Measurements from ENCODE around the gene TNS4.

The TNS4 gene

GRCh38 chr17:40518401-40519088 lies 17.1 kb upstream of the TNS4 start:
- no peak for FAIRE-seq
- DNase-seq (ENCODE audit: insufficient read length, low spot score) = peak; percentile 71

- FAIRE-seq (no peak), DNase-seq (ENCODE audit: insufficient read length, low spot score) (no peak)
These were observed 16.6 kb upstream of the TNS4 start for GRCh38 chr17:40517981-40518380.

GRCh38 chr17:40517286-40517662 lies 15.9 kb upstream of the TNS4 start:
- no peak for DNase-seq (ENCODE audit: insufficient read length, low spot score)

GRCh38 chr17:40516581-40517285 lies 15.3 kb upstream of the TNS4 start:
- no peak for FAIRE-seq

More at GRCh38 chr17:40517286-40517662, 15.9 kb upstream of the TNS4 start:
- no peak for FAIRE-seq

GRCh38 chr17:40515491-40516041 lies 14.1 kb upstream of the TNS4 start:
- FAIRE-seq (no peak), DNase-seq (ENCODE audit: insufficient read length, low spot score) (no peak)

More at GRCh38 chr17:40516581-40517285, 15.3 kb upstream of the TNS4 start:
- DNase-seq (ENCODE audit: insufficient read length, low spot score) = peak; percentile 50

- DNase-seq (ENCODE audit: insufficient read length, low spot score) = no peak
- FAIRE-seq = no peak
These were observed 13.6 kb upstream of the TNS4 start for GRCh38 chr17:40515011-40515410.

- FAIRE-seq (no peak), DNase-seq (ENCODE audit: insufficient read length, low spot score) (no peak)
These were observed 12.8 kb upstream of the TNS4 start for GRCh38 chr17:40514013-40514875.

- DNase-seq (ENCODE audit: insufficient read length, low spot score) (no peak), FAIRE-seq (no peak)
These were observed 10.3 kb upstream of the TNS4 start for GRCh38 chr17:40511667-40512220.

GRCh38 chr17:40511136-40511535 lies 9.7 kb upstream of the TNS4 start:
- DNase-seq (ENCODE audit: insufficient read length, low spot score) = no peak
- FAIRE-seq = no peak

GRCh38 chr17:40510328-40510648 lies 8.9 kb upstream of the TNS4 start:
- DNase-seq (ENCODE audit: insufficient read length, low spot score) (no peak), FAIRE-seq (no peak)

GRCh38 chr17:40509626-40510327 lies 8.4 kb upstream of the TNS4 start:
- DNase-seq (ENCODE audit: insufficient read length, low spot score) = no peak
- FAIRE-seq = no peak

- FAIRE-seq = no peak
- DNase-seq (ENCODE audit: insufficient read length, low spot score) = no peak
These were observed 5.4 kb upstream of the TNS4 start for GRCh38 chr17:40506786-40507185.

GRCh38 chr17:40503154-40503553 lies 1.7 kb upstream of the TNS4 start:
- FAIRE-seq (no peak), DNase-seq (ENCODE audit: insufficient read length, low spot score) (no peak)

GRCh38 chr17:40502716-40503115 lies 1.3 kb upstream of the TNS4 start:
- no peak for FAIRE-seq
- DNase-seq (ENCODE audit: insufficient read length, low spot score) = no peak

GRCh38 chr17:40500709-40501108 lies 714 bp downstream of the TNS4 start:
- DNase-seq (ENCODE audit: insufficient read length, low spot score) = no peak
- no peak for FAIRE-seq

GRCh38 chr17:40500190-40500589 lies 1.2 kb downstream of the TNS4 start:
- DNase-seq (ENCODE audit: insufficient read length, low spot score) (no peak), FAIRE-seq (peak; percentile 28)

GRCh38 chr17:40499551-40500189 lies 1.8 kb downstream of the TNS4 start:
- FAIRE-seq (peak; percentile 70), DNase-seq (ENCODE audit: insufficient read length, low spot score) (peak; percentile 66)

GRCh38 chr17:40498281-40499084 lies 2.9 kb downstream of the TNS4 start:
- DNase-seq (ENCODE audit: insufficient read length, low spot score) (no peak), FAIRE-seq (no peak)

- DNase-seq (ENCODE audit: insufficient read length, low spot score) (no peak), FAIRE-seq (no peak)
These were observed 3.7 kb downstream of the TNS4 start for GRCh38 chr17:40497695-40498094.

Data from HTR-8/SVneo (cell line).